Stimulated activated CD4-positive, alpha-beta T cell treated with anti-CD3 and anti-CD28 coated beads, TNF-alpha, amount 100 ng/mL, for 24 hours (primary cell): ENCODE data around the gene CHRNB2.

Source experiments
- DNase-seq, 3 experiments: peaks; one replicate each; pipeline ENCODE4 v3.0.0-alpha.2; 2020; ENCODE audit warnings: low read depth in 3 of 3

Gene CHRNB2

DNA sequence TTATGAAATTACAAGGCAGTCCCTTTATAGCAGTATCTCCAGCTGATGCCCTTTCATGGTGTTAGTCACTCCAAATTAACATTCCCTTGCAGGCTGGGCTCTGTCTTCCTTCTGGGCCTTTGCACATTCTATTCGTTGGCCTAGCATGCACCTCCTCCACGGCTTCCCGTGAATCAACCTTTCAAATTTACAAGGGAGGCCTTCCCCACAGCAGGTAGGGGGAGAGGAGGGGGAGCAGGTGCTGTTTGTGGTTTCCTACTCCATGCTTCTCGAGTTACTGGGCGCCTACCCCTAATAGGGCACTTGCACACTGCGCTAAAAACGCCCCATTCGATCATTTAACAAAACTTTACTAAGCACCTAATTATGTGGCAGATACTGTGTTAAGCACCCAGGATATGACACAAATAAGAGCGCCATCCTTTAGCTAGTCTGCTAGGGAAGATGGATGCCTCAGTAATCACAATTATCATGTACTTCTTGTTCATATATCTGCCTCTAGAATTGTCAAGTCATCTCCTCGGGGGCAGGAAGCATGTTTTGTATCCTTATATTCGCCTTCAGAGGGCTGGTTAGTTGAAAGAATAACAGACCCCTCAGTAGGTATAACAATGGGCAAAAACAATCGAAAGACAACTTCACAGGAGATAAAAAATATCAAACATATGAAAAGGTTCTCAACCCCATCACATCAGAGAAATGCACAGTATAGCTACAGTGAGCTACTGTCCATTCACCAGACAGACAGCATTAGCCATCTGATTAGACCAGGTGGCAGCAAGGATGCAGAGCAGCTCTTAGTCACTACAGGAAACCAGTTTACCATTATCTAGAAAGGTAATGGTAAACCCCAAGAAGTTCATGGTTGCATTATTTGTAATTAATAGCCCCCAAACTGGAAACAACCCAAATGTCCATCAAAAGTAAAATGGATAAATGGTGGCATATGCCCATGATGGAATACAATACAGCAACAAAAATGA, 42.1 kb downstream of the CHRNB2 start:
- peak in 2 of 3 experiments; percentile 11 to 55 for DNase-seq

DNA sequence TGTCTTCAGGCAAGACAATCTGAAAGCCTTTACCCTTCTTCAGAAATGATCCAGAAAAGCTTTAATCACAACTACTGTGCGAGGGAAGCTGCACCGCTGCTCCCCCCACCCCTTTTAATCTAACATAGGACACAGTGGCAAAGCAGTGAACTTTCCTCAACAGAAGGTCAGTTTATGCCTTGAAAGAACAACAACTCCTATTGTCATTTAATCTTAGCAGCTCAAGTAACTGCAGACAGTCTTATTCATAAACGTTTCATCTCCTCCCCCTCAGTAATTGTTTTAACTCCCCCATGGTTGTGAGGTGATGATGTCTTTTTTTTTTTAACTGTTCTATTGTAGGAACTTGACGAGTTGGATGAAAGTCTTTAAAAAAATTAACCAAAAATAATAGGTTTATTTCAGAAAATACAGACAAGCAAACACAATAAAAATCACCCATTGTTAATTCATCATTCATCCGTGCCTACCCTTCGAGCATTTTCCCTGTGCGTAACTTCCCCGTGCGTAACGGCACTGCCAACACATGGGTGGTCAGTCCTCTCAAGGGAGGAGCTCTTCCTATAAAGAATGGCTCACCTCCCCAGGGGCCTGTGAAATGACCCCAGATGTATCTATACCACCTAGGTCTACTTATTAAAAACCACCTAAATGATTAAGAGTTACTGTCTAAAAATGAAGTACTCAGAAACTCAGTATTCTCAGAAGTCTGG, 43.7 kb downstream of the CHRNB2 start:
- no peak for DNase-seq

DNA sequence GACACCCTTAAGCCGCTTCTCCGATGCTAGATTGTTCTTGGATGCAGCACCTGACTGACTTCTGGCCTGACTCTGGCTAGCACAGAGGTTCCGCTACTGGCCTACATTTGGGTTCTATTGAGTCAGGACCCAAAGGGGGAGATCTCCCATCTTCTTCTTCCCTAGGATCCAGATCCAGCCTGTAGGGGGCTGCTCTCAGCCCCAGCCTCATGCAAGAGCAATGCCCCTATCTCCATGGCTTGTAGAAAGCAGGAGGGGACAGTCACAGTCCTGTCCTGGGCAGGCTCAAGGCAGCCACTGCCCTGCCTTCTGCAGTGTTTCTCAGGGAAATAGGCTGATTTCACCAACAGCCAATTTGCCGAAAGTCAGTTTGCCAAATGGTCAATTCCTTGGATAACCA, 46.7 kb downstream of the CHRNB2 start:
- no peak for DNase-seq

DNA sequence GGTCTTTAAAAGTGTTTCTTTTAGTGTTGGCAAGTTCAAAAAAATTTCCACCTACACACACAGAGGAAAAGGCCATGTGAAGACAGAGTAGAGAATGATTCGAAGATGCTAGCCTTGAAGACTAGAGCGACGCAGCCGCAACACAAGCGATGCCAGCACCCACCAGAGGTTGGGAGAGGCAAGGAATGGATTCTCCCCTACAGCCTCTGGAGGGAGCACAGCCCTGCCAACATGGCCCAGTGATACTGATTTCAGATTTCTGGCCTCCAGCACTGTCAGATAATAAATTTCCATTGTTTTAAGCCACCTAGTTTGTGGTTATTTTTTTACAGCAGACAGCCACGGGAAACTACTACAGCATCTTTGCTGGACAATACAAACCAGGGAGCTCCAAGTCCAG, 47.3 kb downstream of the CHRNB2 start:
- DNase-seq = no peak

DNA sequence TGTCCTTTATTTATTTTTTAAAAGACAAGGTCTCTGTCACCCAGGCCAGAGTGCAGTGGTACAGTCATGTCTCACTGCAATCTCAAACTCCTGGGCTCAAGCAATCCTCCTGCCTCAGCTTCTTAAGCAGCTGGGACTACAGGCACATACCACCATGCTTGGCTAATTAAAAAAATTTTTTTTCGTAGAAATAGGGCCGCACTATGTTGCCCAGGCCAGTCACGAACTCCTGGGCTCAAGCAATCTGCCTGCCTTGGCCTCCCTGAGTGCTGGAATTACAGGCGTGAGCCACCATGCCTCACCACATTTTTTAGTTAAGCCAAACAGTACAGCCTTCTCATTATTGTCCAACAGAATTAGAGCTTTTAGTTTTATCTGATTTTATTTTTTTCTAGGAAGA, 47.8 kb downstream of the CHRNB2 start:
- DNase-seq = no peak

DNA sequence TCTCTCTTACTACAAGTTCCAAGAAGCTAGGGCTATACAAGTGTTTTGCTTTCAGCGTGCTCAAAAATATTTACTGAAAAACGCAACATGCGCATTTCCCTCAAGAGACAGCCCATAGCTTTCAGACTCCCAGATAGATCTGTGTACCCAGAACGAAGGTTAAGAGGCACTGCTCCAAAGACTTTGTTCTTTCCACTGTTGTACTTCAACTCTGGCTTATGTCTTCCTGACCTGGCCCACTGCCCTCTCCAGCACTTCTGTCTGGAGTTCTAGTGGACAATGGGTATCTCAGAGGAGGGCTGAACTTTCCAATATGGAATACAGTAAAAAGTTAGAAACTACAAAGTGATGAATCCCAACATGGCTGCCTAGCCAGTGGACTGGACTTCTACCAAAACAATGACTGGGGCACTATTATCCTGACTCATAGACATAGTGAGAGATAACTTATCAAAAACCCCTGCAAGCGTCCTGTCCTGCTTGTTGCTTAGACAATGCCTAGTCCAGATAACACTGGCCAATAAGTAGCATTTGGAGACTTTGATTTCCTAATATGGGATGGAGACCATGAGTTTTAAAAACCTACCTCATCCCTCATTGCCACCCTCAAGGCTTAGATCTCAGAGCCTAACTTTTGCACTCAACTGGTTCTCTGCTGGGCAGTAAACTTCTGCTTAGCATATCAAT, 49.2 kb downstream of the CHRNB2 start:
- DNase-seq = no peak

DNA sequence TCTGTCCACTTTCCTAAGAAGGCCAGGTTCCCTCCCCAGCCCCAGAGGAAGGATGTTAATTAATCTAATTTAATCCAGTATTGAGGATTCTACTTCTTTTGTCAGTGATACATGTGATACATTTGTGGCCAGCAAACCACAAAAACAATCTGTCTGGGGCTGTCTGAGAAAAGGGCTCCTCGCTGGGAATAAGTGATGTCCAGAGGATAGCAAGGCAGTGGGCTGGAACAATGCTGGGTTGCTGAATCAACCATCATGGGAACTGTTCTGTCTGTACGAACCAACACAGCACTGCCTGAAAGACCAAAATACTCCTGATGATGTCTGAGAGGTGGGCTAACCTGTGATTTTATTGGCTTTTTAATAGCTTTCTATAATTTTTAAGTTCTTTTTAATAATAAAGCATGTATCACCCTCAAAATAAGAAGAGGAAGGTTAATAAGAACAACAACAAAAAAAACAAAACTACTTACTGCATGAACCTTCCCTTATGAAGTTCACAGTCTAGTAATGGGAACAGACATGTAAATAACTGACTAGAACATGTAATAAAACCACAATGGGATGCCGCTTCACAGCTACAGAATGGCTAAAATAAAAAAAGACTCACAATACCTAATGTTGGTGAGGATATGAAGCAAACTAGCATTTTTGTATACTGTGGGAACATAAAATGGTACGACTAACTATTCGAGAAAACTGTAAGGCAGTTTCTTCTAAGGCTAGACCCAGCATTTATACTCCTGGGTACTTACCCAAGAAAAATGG, 51.8 kb downstream of the CHRNB2 start:
- DNase-seq = no peak

DNA sequence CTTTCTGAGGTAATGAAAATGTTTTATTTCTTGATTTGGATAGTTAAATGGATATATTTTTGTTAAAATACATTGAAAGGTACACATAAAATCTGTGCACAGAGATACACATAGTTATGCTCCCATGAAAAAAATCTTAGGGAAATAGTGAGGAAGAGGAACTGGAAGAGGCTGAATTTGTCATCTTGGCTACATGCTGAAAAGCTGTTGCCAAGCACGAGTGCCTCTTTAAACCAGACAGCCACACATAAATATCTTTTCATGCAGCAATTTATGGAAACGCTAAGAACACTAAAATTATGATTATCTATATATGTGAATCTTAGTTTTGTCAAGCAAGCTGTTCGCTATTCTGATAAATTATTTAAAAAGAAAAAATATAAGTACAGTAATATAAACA, 53.2 kb downstream of the CHRNB2 start:
- DNase-seq = no peak

DNA sequence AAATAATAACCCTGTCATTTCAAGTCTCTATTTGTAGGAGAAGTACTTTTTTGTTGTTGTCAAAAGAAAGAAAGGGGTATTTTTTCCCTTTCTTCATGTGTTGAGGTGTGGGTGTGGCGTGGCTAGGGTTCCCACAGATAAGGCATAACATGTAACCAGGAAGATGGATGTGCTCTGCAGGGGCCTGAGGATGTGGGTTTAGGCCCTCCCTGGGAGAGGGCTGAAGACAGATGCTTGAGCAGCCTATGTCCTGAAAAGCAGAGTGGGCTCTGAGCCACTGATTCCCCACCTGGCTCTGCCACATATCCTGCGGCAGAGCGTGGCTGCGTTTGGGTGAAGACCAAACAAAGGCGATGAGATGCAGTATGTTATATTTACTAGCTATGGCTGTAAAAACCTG, 54.3 kb downstream of the CHRNB2 start:
- no peak for DNase-seq

DNA sequence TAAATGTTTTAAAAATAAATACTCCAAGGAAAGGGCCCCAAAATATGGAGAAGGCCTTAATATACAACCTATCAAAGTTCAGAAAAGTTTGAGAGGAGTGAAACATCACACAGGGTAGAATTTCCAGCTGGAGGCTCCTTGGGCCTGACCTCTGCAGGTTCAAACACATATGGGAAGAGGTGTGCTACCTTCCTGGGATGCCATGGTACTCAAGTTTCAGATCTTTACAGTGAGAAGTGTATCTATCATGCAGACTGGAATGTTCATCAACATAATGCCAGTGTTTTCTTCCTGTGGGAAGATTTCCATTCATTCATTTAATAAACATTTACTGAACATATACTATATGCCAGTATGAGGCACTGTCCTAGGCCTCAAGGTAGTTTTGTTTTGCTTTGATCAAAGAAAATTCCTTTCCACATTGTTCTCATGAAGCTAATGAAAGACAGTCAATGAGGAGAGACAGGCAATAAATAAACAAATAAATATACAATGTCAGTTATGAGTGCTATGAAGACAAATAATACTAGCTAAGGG, 55.0 kb downstream of the CHRNB2 start:
- DNase-seq = no peak

DNA sequence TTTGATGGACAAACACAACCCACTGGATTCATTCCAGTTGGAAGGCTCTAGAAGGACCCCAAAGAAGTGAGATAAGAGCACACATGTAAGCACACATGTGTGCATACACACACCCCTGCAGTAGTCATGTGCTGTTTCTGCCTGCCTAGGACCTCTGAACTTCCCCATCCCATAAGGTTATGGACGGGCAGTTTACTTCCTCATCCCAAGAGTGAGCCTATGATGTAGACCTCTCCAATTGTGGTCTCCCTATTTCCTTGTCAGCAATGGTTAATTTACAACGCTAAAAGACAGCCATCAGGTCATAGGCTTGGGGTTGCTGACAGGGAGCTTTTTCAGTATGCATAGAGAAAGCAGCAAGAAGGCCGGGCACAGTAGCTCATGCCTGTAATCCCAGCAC, 55.8 kb downstream of the CHRNB2 start:
- no peak for DNase-seq

DNA sequence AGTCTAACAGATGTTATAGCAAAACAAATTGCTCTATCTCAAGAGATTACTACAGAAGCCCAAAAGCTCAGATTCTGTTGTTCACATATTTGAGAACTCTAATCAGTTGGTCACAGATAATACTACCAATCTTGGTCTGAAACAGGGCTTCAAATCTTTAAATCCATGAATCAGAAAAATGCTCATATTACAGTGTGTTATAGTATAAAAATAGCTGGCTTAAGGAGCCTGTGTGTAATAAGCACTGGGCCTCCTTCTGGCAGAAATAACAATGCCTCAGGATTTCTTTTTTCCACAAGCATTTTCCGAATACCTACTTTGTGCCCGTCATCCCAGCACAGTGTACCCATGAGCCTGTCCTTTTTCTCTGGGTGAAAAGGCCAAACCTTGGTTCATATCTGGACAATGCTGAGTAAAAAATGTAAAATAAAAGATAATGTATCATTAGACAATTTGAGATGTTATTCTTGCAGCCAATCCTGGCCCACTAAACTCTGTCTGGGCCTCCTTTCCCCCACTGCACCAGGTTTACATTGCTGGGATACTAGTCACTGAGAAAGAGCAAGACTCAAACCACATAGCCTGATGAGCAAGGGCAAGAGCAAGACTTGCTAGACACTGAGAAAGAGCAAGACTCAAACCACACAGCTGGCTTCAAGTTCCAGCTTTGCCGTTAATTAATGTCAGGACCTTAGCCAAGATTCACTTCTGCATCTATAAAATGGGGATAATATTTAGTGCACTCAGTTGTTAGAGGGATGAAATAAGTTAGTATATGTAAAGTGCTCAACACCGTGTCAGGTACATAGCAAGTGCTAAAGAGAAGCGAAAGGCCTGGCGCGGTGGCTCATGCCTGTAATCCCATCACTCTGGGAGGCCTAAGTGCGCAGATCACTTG, 57.4 kb downstream of the CHRNB2 start:
- DNase-seq = no peak

DNA sequence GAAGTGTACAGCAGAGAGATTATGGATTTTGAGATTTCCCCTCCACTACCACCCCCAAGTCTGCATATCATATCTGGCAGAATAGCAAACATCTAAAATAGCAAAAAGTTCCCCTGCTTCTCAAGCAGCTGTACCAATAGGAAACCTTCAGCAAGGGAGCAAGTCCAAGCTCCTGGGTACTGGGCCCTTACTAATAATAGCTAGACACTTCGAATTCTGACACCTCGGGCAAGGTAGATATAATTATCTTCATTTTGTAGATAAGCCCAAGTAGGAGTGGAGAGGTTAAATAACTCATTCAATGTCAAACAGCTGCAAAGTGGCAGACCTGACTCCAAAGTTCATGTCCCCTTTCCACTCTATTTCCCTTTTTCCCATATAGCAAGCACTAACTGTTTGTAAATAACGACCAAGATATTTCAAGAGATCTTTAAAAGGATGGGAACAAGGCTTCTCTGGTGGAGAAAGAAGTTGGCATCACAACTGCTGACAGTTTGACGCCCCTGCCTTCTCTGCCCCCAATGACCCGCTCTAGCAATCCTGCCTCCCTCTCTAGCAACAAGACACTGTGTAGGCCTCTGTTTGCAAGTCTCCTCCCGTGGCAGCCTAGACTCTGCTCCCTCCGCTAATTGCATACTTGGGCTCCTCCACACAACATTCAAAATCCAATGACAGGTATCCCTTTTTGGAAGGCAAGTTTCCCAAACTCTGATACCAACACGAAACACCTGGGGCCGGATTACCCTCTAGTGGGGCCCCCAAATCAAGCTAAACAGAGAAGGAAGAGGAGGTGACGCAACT, 59.1 kb downstream of the CHRNB2 start:
- DNase-seq = no peak

DNA sequence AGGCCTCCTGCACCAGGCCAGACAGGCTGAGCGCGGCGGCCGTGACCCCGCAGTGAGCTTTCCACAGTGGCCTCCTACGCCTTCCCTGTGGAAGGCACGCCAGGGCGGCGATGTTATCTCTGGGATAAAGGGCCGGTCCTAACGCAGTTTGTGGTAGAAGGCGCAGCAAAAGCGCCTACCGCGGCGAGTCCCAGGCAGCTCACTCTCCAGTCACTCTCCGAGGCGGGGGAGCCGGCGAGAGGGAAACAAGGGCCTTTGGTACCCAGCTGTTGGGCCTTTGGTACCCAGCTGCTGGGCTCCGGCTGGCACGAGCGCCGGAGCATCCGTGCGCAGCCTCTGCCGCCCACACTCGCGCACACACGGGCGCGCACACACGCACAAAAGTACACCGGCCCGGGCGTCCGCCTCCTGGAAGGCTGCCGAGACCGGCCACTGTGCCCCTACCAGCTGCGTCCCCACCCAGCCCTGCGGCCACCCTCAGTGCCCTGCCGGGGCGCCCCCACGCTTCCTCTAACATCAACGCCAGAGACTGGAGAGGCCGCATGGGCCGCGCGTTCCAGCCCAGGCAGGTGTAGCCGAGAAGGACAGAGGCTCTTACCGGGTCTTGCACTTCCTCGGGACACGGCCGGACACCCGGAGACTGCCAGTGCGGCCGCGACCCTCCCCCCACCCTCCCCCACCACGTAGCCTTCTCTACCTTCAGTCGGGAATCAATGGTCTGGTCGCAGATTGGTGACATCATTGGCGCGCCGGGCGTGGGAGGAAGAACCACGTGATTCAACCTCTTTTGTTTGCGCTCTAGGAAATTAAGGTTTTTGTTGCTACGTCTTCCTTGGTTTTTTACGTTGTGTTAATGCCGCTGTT, 59.9 kb downstream of the CHRNB2 start:
- peak; percentile 81 to 93 (median 90) for DNase-seq

DNA sequence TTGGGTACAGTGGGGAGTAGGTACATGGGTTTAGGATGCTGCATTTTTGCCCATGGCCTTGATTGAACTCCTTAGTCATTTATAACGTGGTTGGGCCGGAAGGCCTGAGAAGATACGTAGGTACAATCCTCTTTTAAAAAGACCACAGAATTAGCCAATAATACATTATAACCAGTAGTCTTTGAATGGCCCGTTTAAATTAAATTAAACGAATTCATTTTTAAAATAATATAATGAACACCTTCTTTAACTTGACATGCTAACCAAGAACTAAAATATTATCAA, 60.5 kb downstream of the CHRNB2 start:
- DNase-seq = no peak

DNA sequence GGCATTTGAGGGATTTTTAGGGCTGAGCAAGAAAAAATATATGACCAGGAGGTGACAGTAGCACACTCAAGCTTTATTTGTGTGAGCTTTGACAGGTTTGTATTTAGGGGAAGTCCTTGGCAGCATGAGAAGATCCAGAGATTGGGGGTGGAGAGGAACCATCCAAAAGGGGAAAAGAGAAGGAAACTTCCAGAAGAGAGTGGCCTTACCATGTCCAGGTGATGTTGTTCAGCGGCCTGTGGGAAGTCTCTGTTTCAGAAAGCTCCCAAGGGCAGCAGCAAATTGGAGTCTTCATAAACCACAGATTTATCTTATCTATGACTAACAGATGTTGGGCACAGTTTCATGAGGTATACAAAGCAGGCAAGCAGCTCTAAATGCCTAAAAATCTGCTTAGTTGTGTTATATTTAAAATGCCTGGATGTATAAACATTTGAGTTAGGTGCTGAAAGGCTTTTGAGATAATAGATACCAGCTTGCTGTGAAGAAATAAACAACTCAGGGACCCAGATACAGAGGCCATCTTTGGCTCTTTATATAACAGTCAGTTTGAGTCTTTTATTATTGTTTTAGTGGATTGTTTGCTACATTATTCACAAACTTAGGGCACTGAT, 61.6 kb downstream of the CHRNB2 start:
- DNase-seq = no peak
